Airway epithelial cell (primary cell): ENCODE data around the gene BOD1L1. TPM values are rescaled to one million over a fixed set of nuclear protein-coding genes. Genes with fewer than 3 reads are reported as not detected.

Experiments
- total RNA-seq: library from RNA; depleted of rRNA; stranded (reverse); fragments of >200 nt; gene quantifications from 2 replicates; pipeline ENCODE4 v1.2.3, GENCODE V29; 2015

The BOD1L1 gene
- 13.7 and 17.3 TPM in 2 replicates for total RNA-seq

GRCh38 chr4:13627606-13628311 lies at the start of gene BOD1L1:
Gene BOD1L1 (minus strand): TSS chr4:13627725. CDS start chr4:13627587, 138 bp downstream.

GRCh38 chr4:13543839-13544605 lies 83.5 kb downstream of the BOD1L1 start, which contains the start of gene NKX3-2:
Gene NKX3-2 (minus strand): TSS chr4:13544508. CDS start chr4:13544414, 94 bp downstream.

Other genes with a start within 250 kb of the BOD1L1 start
- gene RAB28, start 143.4 kb downstream of the BOD1L1 start, total RNA-seq: 12.3 and 12.5 TPM in 2 replicates
- 0.07 TPM in 1 of 2 replicates, not detected in the other for gene NKX3-2, start 83.2 kb downstream of the BOD1L1 start, total RNA-seq